Tibial nerve (tissue), 4 donors: ENCODE data around the gene DLGAP1.

Experiments used
- EP300 ChIP-seq, 2 donors: sonication (generic); formaldehyde crosslinking; IDR thresholded peaks; one replicate each; pipeline ENCODE4 v1.6.1; 2017; ENCODE audit warnings: antibody characterized with exemption in 2 of 2, mild to moderate bottlenecking in 1 of 2
- POLR2A ChIP-seq, 2 donors: fragments of 450-650 bp; IDR thresholded peaks; one replicate each; pipeline ENCODE4 v1.6.1; 2017; ENCODE audit warnings: antibody characterized with exemption in 2 of 2, mild to moderate bottlenecking in 2 of 2, moderate library complexity in 2 of 2
- TF ChIP-seq, protein P1 (sequence below), 5 experiments: fragments of 200-600 bp in 3 of 5; fragments of 450-650 bp in 2 of 5; sonication (generic) in 3 of 5; IDR thresholded peaks; one replicate each; pipeline ENCODE4 v1.5.1; 2016 to 2019; ENCODE audit warnings: antibody characterized with exemption in 5 of 5, mild to moderate bottlenecking in 3 of 5, moderate library complexity in 2 of 5

DNA sequence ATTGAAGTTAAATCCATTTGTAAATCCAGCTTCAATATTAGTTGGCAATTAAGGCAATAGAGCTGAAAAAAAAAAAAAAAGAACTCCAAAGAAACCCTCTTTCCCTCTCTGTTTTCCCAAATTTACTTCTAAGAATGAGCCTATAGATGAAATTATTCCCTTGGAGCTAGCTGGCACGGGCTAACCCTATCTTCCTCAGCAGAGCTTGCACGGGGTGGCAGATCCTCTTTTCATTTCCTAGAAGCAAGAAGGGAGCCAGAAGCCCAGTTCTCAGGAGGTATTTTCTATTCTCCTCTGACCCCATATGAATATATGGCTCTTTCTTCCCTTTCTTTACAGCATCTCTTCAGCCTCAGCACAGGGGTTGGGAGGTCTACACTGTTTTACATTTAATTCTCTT, 579.1 kb downstream of the DLGAP1 start:
- TF ChIP-seq POLR2A (IDR thresholded peaks at IDR 0.05), result no peak
- TF ChIP-seq, protein P1, sequence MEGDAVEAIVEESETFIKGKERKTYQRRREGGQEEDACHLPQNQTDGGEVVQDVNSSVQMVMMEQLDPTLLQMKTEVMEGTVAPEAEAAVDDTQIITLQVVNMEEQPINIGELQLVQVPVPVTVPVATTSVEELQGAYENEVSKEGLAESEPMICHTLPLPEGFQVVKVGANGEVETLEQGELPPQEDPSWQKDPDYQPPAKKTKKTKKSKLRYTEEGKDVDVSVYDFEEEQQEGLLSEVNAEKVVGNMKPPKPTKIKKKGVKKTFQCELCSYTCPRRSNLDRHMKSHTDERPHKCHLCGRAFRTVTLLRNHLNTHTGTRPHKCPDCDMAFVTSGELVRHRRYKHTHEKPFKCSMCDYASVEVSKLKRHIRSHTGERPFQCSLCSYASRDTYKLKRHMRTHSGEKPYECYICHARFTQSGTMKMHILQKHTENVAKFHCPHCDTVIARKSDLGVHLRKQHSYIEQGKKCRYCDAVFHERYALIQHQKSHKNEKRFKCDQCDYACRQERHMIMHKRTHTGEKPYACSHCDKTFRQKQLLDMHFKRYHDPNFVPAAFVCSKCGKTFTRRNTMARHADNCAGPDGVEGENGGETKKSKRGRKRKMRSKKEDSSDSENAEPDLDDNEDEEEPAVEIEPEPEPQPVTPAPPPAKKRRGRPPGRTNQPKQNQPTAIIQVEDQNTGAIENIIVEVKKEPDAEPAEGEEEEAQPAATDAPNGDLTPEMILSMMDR (IDR thresholded peaks at IDR 0.05), result no peak
- no peak for TF ChIP-seq EP300 (IDR thresholded peaks at IDR 0.05)
